HG02759 (cell line): Measurements from ENCODE around the gene FBXO33.
"Not testable (repeated sequence)": the region's sequence is repeated elsewhere in the genome, so short reads cannot be mapped to it uniquely, and the experiment has no call there.

Source experiments
- ATAC-seq: cut with Tn5 transposase; IDR thresholded peaks from one replicate; pipeline ENCODE4 v1.9.1; 2021; ENCODE audit warnings: mild to moderate bottlenecking, moderate library complexity; ENCODE audit not compliant: unreplicated experiment

FBXO33 gene

DNA sequence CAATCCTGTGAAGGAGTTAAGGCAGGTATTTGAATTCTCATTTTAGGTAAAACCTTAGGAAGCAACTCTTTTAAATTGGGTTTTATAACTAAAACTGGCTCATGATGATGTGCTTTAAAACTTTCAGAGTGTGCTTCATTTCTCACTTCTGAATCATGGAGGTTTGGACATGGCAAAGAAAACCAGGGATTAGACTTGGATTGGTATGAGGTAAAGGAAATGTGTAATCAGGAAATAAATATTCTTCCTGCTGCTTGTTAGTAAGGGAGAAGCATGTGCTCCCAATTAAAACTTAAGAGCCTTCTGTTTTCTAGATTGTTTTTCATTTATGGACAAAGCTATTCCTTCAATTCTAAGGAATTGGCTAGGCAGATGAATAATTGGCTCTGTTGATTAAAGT lies 57.4 kb downstream of the FBXO33 start:
- no peak for ATAC-seq

- no peak for ATAC-seq
Observed at GRCh38 chr14:39372656-39373055, 59.6 kb downstream of the FBXO33 start.

- ATAC-seq, result no peak
Observed at GRCh38 chr14:39370415-39370814, 61.8 kb downstream of the FBXO33 start.

GRCh38 chr14:39369029-39369428 lies 63.2 kb downstream of the FBXO33 start:
- ATAC-seq, result no peak

DNA sequence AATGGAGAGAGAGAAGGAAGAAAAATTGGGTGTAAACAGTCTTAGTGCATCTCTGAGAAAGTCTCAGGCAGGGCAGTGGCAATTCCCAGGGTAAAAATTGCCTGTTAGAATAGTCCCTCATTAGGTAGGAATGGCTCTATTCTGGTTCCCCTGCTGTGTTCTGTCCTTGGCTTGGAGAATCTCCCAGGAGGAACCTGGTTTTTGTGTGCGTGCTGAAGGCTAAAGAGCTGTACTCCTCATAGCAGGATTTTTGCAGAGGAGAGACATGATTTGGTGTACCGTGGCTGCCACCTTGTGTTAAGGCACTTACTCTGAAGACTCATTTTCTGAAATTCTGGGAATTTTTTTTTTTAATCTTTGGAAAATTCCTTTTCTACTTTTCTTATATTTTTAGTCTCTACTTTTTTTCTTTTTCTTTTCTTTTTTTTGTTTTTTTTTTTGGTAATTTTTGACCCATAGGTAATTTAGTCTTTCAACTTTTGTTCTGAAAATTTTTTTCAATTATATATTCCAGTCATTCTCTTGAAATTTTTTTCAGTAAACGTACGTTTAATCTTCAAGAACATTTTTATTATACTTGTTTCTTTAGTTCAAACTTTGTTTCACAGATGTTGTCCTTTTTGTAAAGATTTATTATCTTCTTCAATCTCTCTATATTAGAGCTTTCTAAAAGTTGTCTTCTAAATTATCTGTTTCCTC lies 63.8 kb downstream of the FBXO33 start:
- ATAC-seq, result peak; percentile 53

DNA sequence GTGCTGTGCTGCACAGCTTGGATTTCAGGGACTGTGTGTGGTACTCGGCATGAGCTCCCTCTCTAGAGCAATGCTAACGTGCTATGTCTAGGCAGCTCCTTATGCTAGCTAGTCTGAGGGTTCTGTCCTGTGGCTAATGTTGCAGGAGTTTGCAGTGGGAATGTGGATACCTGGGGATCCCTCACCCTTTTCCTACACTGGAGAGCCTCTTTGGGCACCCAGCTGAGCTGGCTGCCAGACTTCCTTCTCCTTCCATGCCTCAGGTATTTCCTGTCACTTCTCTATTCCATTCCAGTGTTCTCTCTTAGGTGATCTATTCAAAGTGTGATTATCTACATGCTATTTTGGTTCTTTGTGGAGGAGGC lies 64.9 kb downstream of the FBXO33 start:
- no peak for ATAC-seq

DNA sequence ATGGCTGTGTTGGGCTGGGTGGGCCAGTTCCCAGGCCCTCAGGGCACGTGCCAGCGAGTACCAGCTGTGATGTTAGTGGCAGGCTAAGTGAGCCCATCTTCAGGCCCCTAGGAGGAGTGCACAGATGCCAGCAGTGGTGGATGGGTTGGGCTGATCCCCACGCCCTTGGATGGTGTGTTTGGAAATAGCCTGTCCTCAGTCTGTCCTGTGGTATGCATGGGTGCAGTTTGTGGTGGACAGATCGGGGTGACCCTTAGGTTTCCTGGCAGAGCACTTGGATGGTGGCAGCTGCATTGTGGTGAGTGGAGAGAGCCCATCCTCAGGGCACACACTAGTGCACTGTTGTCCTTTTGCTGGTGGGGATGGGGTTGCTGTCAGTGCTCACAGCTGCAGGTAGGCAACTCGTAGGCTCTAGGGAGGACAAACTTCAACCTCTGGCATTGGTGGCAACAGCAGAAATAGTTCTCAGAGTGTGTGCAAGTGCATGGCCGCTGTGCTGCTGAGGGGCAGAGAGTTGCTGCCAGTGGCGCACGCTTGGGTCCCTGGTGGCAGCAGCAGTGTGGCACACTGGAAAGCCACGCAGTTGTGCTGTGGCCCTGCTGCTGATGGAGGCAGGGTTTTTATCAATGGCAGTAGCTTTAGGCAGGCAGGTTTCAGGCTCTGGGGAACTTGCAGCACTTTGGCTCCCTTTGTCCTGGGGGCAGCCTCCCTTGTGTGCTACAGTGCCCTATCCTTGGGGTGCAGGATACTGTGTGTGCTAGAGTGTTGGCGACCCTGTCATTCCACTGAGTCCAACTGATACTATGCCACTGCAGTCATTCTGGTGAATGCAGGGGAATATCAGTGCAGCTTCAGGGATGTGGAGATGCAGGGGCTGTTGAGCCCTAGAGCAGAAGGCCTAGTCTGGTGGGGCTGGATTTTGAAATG lies 65.5 kb downstream of the FBXO33 start:
- no peak for ATAC-seq

DNA sequence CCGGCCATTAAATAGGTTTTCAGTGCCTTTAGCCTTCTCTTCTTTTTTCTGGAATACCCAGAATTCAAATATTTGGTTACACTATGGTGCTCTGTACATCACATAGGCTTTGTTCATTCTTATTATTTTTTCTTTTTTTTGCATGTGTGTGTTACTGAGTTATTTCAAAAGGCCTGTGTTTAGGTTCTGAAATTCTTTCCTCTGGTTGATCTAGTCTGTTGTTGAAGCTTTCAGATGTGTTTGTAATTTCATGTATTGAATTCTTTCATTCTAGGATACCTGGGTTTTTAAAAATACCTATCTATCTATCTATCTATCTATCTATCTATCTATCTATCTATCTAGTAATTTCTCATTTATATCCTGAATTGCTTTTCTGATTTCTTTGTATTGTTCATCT lies 66.9 kb downstream of the FBXO33 start:
- no peak for ATAC-seq

- no peak for ATAC-seq
Observed at GRCh38 chr14:39364509-39364908, 67.7 kb downstream of the FBXO33 start.

DNA sequence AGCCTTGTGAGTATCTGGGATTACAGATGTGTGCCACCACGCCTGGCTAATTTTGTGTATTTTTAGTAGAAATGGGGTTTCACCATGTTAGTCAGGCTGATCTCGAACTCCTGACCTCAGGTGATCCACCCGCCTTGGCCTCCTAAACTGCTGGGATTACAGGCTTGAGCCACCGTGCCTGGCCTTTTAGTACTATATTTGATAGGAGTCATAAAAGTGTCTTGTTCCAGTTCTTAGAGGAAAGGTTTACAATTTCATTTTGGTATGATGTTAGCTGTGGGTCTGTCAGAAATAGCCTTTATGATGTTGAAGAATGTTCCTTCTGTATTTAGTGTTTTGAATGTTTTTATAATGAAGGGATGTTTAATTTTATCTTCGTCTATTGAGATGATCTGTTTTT lies 70.7 kb downstream of the FBXO33 start:
- ATAC-seq, result not testable (repeated sequence)

- no peak for ATAC-seq
Observed at GRCh38 chr14:39360316-39360715, 71.9 kb downstream of the FBXO33 start.

DNA sequence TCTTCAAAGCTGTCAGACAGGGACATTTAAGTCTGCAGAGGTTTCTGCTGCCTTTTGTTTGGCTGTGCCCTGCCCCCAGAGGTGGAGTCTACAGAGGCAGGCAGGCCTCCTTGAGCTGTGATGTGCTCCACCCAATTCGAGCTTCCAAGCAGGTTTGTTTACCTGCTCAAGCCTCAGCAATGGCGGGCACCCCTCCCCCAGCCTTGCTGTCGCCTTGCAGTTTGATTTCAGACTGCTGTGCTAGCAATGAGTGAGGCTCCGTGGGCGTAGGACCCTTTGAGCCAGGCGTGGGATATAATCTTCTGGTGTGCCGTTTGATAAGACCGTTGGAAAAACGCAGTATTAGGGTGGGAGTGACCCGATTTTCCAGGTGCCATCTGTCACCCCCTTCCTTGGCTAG lies 73.2 kb downstream of the FBXO33 start:
- ATAC-seq, result not testable (repeated sequence)

DNA sequence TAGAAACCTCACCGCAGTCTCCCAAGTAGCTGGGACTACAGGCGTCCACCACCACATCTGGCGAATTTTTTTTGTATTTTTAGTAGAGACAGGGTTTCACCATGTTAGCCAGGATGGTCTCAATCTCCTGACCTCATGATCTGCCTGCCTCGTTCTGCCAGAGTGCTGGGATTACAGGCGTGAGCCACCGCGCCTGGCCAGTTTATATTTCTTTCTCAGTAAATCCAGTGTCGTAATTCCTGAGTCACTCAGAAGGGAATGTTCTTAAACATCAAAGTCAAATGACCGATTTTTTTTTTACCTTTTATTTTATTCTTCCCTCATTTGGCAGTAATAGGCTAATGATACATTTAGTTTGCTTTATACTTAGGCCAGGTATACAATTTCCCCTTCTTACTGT lies 80.5 kb downstream of the FBXO33 start:
- ATAC-seq, result no peak

- no peak for ATAC-seq
Observed at GRCh38 chr14:39350866-39351265, 81.4 kb downstream of the FBXO33 start.
